Endothelial cell (in vitro differentiated cells): ENCODE measurements around the gene CEP128. TPM values are rescaled to one million over a fixed set of nuclear protein-coding genes. Genes with fewer than 3 reads are reported as not detected.

Source experiments
- DNase-seq: peaks from one replicate; pipeline ENCODE4 v3.0.0; 2021; ENCODE audit warnings: low spot score
- H3K27ac Mint-ChIP-seq: one replicate; pipeline ENCODE4 v1.8.0; 2021; ENCODE audit warnings: mixed read lengths, inconsistent platforms; ENCODE audit not compliant: unreplicated experiment
- H3K27me3 Mint-ChIP-seq: one replicate; pipeline ENCODE4 v1.8.0; 2021; ENCODE audit warnings: mild to moderate bottlenecking, moderate library complexity, mixed read lengths, inconsistent platforms; ENCODE audit not compliant: unreplicated experiment
- H3K36me3 Mint-ChIP-seq: one replicate; pipeline ENCODE4 v1.8.0; 2021; ENCODE audit warnings: mild to moderate bottlenecking, low read depth, mixed read lengths, inconsistent platforms; ENCODE audit not compliant: unreplicated experiment
- H3K4me1 Mint-ChIP-seq: one replicate; pipeline ENCODE4 v1.8.0; 2021; ENCODE audit warnings: mild to moderate bottlenecking, mixed read lengths, inconsistent platforms; ENCODE audit not compliant: unreplicated experiment
- H3K4me3 Mint-ChIP-seq: one replicate; pipeline ENCODE4 v1.8.0; 2021; ENCODE audit warnings: mild to moderate bottlenecking, mixed read lengths, inconsistent platforms; ENCODE audit not compliant: unreplicated experiment
- H3K9me3 Mint-ChIP-seq: one replicate; pipeline ENCODE4 v1.8.0; 2021; ENCODE audit warnings: mixed read lengths, inconsistent platforms; ENCODE audit not compliant: unreplicated experiment
- CTCF ChIP-seq: fragments of 200-600 bp; sonication (generic); IDR thresholded peaks from one replicate; pipeline ENCODE4 v1.5.0; 2021; ENCODE audit warnings: antibody characterized with exemption; ENCODE audit not compliant: unreplicated experiment
- total RNA-seq: library from RNA; stranded (reverse); fragmentation: NEBNext Ultra II Directional; extraction: Animal tissue kit (Norgen Biotek cat#: 25700); gene quantifications from one replicate; pipeline ENCODE4 v1.2.1, GENCODE V29; 2021; ENCODE audit not compliant: unreplicated experiment

Gene CEP128
- total RNA-seq, 1 donor from 2014 or later: 10.4 TPM

GRCh38 chr14:80491131-80491530 is 450.4 kb downstream of the CEP128 start:
- H3K36me3 Mint-ChIP-seq: no peaks in the 10 kb centered on the region
- no peak overlapping the region for H3K27ac Mint-ChIP-seq
- no peaks in the 10 kb centered on the region for H3K9me3 Mint-ChIP-seq
- H3K27me3 Mint-ChIP-seq: no peaks in the 10 kb centered on the region
- H3K4me3 Mint-ChIP-seq: no peak overlapping the region
- DNase-seq: no peak
- H3K4me1 Mint-ChIP-seq: peaks cover 7% of the 10 kb centered on the region
- TF ChIP-seq CTCF: no peak

GRCh38 chr14:80489513-80489912 is 452.0 kb downstream of the CEP128 start:
- Mint-ChIP-seq H3K4me1 (peaks cover 7% of the 10 kb centered on the region), H3K9me3 (no peaks in the 10 kb centered on the region), H3K36me3 (no peaks in the 10 kb centered on the region), H3K4me3 (no peak overlapping the region), H3K27ac (no peak overlapping the region), H3K27me3 (no peaks in the 10 kb centered on the region)
- DNase-seq: no peak
- TF ChIP-seq CTCF: no peak

DNA sequence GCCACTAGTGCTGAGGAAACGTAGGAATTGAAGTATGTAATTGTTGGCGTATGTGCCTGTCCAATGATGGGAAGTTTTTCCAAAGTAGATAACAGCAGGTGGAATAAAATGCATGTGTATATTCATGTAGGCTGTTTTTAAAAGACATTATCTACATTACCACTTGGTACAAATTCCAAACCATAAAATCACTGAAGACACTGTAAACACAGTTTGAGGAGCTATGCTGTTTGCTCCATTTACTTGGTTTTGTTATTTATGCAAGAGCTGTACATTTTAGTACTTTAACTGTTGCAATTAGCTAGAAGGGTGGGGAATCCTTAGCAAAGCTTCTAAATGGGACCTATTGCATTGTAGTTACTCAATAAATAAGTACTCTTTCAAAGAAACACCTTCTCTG is 455.8 kb downstream of the CEP128 start:
- TF ChIP-seq CTCF: no peak
- Mint-ChIP-seq H3K27me3 (no peaks in the 10 kb centered on the region), H3K4me1 (no peaks in the 10 kb centered on the region), H3K4me3 (no peak overlapping the region), H3K36me3 (no peaks in the 10 kb centered on the region), H3K9me3 (no peaks in the 10 kb centered on the region), H3K27ac (no peak overlapping the region)
- no peak for DNase-seq

GRCh38 chr14:80483331-80483730 is 458.2 kb downstream of the CEP128 start:
- Mint-ChIP-seq H3K27ac (no peak overlapping the region), H3K27me3 (no peaks in the 10 kb centered on the region), H3K36me3 (no peaks in the 10 kb centered on the region), H3K9me3 (no peaks in the 10 kb centered on the region), H3K4me1 (no peaks in the 10 kb centered on the region), H3K4me3 (no peak overlapping the region)
- no peak for DNase-seq
- TF ChIP-seq CTCF: no peak

DNA sequence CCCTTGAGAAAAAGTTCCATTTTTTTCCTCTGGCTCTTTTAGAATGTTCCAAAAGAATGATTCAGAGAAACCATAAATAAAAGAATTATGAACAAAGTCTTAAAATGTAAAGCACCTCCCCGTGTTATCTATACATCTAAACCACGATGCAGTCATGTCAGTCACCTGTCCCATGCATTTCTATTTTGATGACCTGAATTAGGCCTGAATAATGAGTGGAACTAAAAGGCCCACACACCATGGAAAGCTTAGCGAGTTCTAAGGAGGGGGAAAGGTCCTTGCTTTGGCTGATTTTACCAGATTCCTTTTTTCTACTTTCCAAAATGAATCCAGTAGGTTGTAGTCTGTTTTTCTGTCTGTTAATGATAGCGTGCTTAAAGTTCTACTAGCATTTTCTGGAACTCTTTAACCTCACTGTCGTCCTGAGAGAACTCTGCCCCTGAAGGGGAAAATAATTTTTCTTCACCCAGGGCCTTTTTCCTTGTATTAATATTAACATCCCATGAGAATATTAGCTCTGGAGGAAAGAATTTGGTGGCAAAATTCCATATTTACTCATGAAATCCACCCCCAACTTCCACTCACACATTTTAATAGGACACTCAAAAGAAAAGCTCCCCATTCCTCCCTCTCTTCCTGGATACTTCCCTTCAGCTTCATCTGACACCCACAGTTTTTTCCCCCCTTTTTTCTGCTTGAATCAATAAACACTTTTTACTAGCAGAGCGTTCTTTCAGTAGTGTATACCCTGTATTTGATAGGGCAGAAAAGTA is 464.0 kb downstream of the CEP128 start:
- no peaks in the 10 kb centered on the region for H3K9me3 Mint-ChIP-seq
- DNase-seq: no peak
- H3K4me3 Mint-ChIP-seq: no peak overlapping the region
- H3K36me3 Mint-ChIP-seq: peaks cover 6% of the 10 kb centered on the region
- H3K4me1 Mint-ChIP-seq: no peaks in the 10 kb centered on the region
- no peak overlapping the region for H3K27ac Mint-ChIP-seq
- TF ChIP-seq CTCF: no peak
- H3K27me3 Mint-ChIP-seq: no peaks in the 10 kb centered on the region
